MM.1S (cell line): ENCODE data around the gene P4HA1.
A peak's percentile ranks its signal among the peaks of the same experiment; 100 is the strongest.
"Not testable (repeated sequence)": the region's sequence is repeated elsewhere in the genome, so short reads cannot be mapped to it uniquely, and the experiment has no call there.

Experiments used
- DNase-seq: peaks from one replicate; pipeline ENCODE4 v3.0.0-alpha.2; 2015
- H2AFZ ChIP-seq: fragments of 300-600 bp; sonication (generic); 2 replicates; pipeline ENCODE4 v1.6.0; 2016; ENCODE audit warnings: antibody characterized with exemption, low read length
- H3F3A ChIP-seq: fragments of 300-600 bp; sonication (generic); 2 replicates; pipeline ENCODE4 v1.6.1; 2016; ENCODE audit warnings: mild to moderate bottlenecking, antibody characterized with exemption, low read length, moderate library complexity, mixed read lengths; ENCODE audit not compliant: insufficient read depth
- H3K27ac ChIP-seq: fragments of 300-600 bp; sonication (generic); 2 replicates; pipeline ENCODE4 v1.5.1; 2016; ENCODE audit warnings: mild to moderate bottlenecking, low read length
- H3K27me3 ChIP-seq: fragments of 300-600 bp; sonication (generic); replicated peaks from 2 replicates; pipeline ENCODE4 v1.6.0; 2016; ENCODE audit warnings: low read length; ENCODE audit not compliant: insufficient read depth
- H3K36me3 ChIP-seq: fragments of 300-600 bp; sonication (generic); replicated peaks from 2 replicates; pipeline ENCODE4 v1.6.1; 2016; ENCODE audit warnings: mild to moderate bottlenecking, low read length, mixed read lengths; ENCODE audit not compliant: insufficient read depth
- H3K4me1 ChIP-seq: fragments of 300-600 bp; sonication (generic); 2 replicates; pipeline ENCODE4 v1.6.1; 2016; ENCODE audit warnings: low read length, mixed read lengths
- H3K4me2 ChIP-seq: fragments of 300-600 bp; sonication (generic); 2 replicates; pipeline ENCODE4 v1.6.0; 2016; ENCODE audit warnings: low read depth, low read length
- H3K4me3 ChIP-seq: fragments of 300-600 bp; sonication (generic); 2 replicates; pipeline ENCODE4 v1.5.1; 2016; ENCODE audit warnings: low read length, mixed read lengths
- H3K79me2 ChIP-seq: fragments of 300-600 bp; sonication (generic); 2 replicates; pipeline ENCODE4 v1.6.1; 2016; ENCODE audit warnings: mixed run types, low read length, mixed read lengths
- H3K9ac ChIP-seq: fragments of 300-600 bp; sonication (generic); 2 replicates; pipeline ENCODE4 v1.6.1; 2016; ENCODE audit warnings: low read length, mixed read lengths
- H3K9me2 ChIP-seq: fragments of 300-600 bp; sonication (generic); replicated peaks from 2 replicates; pipeline ENCODE4 v1.6.1; 2016; ENCODE audit warnings: mild to moderate bottlenecking, low read length, mixed read lengths; ENCODE audit not compliant: insufficient read depth
- H3K9me3 ChIP-seq: fragments of 300-600 bp; sonication (generic); replicated peaks from 2 replicates; pipeline ENCODE4 v1.6.1; 2016; ENCODE audit warnings: mild to moderate bottlenecking, low read length, mixed read lengths; ENCODE audit not compliant: insufficient read depth
- H4K20me1 ChIP-seq: fragments of 300-600 bp; sonication (generic); 2 replicates; pipeline ENCODE4 v1.6.1; 2016; ENCODE audit warnings: mild to moderate bottlenecking, low read length, moderate library complexity, mixed read lengths; ENCODE audit not compliant: insufficient read depth
- EZH2 ChIP-seq: fragments of 300-600 bp; sonication (generic); optimal IDR thresholded peaks from 2 replicates; pipeline ENCODE3; 2017; ENCODE audit warnings: low read depth, mild to moderate bottlenecking, antibody characterized with exemption, low read length, mixed read lengths
- EZH2phosphoT487 ChIP-seq: fragments of 300-600 bp; sonication (generic); IDR thresholded peaks from 2 replicates; pipeline ENCODE4 v1.6.1; 2018; ENCODE audit warnings: antibody characterized with exemption, low read length
- TF ChIP-seq, protein P1 (sequence below): fragments of 300-600 bp; sonication (generic); IDR thresholded peaks from 2 replicates; pipeline ENCODE4 v1.5.1; 2016; ENCODE audit warnings: antibody characterized with exemption, low read length, mixed read lengths

The P4HA1 gene

DNA sequence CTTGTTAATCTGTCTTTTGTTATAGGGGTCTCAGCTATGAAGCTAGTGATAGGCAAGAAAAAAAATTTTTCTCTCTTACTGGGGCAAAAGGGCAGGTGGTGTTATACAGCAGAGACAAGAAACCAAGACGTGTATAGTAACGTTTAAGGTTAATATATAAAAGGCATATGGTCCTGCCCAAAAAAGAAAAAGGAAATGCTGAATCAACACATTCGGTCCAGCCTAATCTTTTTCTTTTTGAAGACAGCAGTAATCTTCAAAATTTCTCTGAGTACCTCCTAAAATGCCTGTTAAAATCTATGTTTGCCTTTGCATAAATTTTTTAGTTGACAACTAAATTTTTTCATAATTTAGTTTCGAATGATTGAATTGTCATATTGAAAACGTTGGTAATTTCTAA, 54.5 kb downstream of the P4HA1 start:
- Histone ChIP-seq H3K9me3 (no peaks in the 10 kb centered on the region), H2AFZ (no peak overlapping the region), H3K4me1 (peaks cover 30% of the 10 kb centered on the region), H3F3A (peaks cover 13% of the 10 kb centered on the region), H3K79me2 (no peaks in the 10 kb centered on the region), H3K27ac (peak overlapping the region; percentile 31; the same call in 1 of the 2 replicates), H3K4me2 (peak overlapping the region; percentile 58), H4K20me1 (no peaks in the 10 kb centered on the region), H3K9me2 (no peaks in the 10 kb centered on the region), H3K9ac (peak overlapping the region; percentile 13; the same call in 1 of the 2 replicates), H3K27me3 (no peaks in the 10 kb centered on the region), H3K4me3 (peak overlapping the region; percentile 14; the same call in 1 of the 2 replicates), H3K36me3 (no peaks in the 10 kb centered on the region)
- peak; percentile 74 for DNase-seq
- no peak for TF ChIP-seq EZH2
- TF ChIP-seq, protein P1, sequence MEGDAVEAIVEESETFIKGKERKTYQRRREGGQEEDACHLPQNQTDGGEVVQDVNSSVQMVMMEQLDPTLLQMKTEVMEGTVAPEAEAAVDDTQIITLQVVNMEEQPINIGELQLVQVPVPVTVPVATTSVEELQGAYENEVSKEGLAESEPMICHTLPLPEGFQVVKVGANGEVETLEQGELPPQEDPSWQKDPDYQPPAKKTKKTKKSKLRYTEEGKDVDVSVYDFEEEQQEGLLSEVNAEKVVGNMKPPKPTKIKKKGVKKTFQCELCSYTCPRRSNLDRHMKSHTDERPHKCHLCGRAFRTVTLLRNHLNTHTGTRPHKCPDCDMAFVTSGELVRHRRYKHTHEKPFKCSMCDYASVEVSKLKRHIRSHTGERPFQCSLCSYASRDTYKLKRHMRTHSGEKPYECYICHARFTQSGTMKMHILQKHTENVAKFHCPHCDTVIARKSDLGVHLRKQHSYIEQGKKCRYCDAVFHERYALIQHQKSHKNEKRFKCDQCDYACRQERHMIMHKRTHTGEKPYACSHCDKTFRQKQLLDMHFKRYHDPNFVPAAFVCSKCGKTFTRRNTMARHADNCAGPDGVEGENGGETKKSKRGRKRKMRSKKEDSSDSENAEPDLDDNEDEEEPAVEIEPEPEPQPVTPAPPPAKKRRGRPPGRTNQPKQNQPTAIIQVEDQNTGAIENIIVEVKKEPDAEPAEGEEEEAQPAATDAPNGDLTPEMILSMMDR = no peak
- TF ChIP-seq EZH2phosphoT487 = no peak

DNA sequence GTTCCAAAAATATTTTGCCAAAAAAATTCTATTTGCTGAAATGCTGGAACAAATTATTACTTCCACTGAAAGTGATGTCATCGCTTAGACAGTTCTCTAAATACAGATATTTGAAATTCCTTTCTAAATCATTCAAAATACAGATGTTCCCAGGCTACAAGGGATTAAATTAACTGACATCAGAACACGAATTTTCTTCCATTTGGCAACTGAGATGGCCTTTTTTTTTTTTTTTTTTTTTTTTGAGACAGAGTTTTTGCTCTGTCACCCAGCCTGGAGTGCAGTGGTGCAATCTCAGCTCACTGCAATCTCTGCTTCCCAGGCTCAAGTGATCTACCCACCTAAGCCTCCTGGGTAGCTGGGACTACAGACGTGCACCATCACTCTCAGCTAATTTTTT, 57.0 kb downstream of the P4HA1 start:
- H3K27ac ChIP-seq = no peak overlapping the region
- DNase-seq = no peak

DNA sequence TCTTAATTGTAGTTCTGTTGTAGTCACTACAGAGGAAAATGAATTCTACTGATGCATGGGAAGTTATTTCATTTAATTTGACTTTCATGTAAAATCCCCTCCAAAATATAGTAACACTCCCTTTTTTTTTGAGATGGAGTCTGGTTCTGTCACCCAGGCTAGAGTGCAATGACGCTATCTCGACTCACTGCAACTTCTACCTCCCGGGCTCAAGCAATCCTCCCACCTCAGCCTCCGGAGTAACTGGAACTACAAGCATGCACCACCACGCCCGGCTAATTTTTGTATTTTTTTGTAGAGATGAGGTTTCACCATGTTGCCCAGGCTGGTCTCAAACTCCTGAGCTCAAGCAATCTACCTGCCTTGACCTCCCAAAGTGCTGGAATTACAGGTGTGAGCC, 60.4 kb downstream of the P4HA1 start:
- H3K27ac ChIP-seq, DNase-seq, H3K4me1 ChIP-seq, H3K9ac ChIP-seq, H3K4me2 ChIP-seq, H2AFZ ChIP-seq, H3K9me3 ChIP-seq, H4K20me1 ChIP-seq, H3K36me3 ChIP-seq, H3K4me3 ChIP-seq, H3F3A ChIP-seq, H3K79me2 ChIP-seq, H3K9me2 ChIP-seq, H3K27me3 ChIP-seq: not testable (repeated sequence)

More for the DNA sequence above, 57.0 kb downstream of the P4HA1 start:
- TF ChIP-seq EZH2phosphoT487 = no peak
- TF ChIP-seq, protein P1 = no peak
- no peak for TF ChIP-seq EZH2
- no peak overlapping the region for H3K4me2 ChIP-seq
- no peaks in the 10 kb centered on the region for H3K9me3 ChIP-seq
- H3K9me2 ChIP-seq = no peaks in the 10 kb centered on the region
- no peak overlapping the region for H3K4me3 ChIP-seq
- H3K27me3 ChIP-seq = no peaks in the 10 kb centered on the region
- peaks cover 27% of the 10 kb centered on the region for H3K4me1 ChIP-seq
- H3F3A ChIP-seq = peaks cover 15% of the 10 kb centered on the region
- H3K9ac ChIP-seq = no peak overlapping the region
- no peaks in the 10 kb centered on the region for H3K36me3 ChIP-seq
- H2AFZ ChIP-seq = no peak overlapping the region
- H4K20me1 ChIP-seq = no peaks in the 10 kb centered on the region
- H3K79me2 ChIP-seq = no peaks in the 10 kb centered on the region

DNA sequence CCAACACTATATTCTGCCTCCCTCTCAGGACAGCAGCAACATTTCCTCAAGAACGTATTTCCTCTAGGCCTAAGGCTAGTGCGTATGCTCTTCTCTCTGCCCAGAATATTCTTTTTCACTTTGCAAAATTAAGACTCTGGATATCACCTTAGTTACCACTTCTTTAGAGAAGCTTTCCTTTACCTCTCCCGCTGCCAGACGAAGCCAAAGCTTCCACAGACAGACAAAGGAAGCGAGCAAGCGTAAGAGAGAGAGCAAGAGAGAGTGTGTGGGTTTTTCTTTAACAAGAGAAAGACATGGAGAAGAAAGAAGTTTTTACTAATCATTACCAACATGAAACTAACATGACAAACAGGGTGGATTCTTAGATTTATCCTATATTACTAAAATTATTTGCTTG, 64.1 kb downstream of the P4HA1 start:
- no peaks in the 10 kb centered on the region for H4K20me1 ChIP-seq
- no peaks in the 10 kb centered on the region for H3K4me1 ChIP-seq
- TF ChIP-seq EZH2 = no peak
- no peak for TF ChIP-seq EZH2phosphoT487
- TF ChIP-seq, protein P1 = no peak
- H3K27me3 ChIP-seq = no peaks in the 10 kb centered on the region
- no peak overlapping the region for H3K27ac ChIP-seq
- no peak for DNase-seq
- no peak overlapping the region for H2AFZ ChIP-seq
- H3K9me2 ChIP-seq = no peaks in the 10 kb centered on the region
- no peak overlapping the region for H3K4me2 ChIP-seq
- no peaks in the 10 kb centered on the region for H3K9me3 ChIP-seq
- no peak overlapping the region for H3K4me3 ChIP-seq
- no peaks in the 10 kb centered on the region for H3K36me3 ChIP-seq
- 0 out of 2 replicates have a peak, but pooled peaks cover 2% of the 10 kb centered on the region for H3F3A ChIP-seq
- no peak overlapping the region for H3K9ac ChIP-seq
- no peaks in the 10 kb centered on the region for H3K79me2 ChIP-seq

DNA sequence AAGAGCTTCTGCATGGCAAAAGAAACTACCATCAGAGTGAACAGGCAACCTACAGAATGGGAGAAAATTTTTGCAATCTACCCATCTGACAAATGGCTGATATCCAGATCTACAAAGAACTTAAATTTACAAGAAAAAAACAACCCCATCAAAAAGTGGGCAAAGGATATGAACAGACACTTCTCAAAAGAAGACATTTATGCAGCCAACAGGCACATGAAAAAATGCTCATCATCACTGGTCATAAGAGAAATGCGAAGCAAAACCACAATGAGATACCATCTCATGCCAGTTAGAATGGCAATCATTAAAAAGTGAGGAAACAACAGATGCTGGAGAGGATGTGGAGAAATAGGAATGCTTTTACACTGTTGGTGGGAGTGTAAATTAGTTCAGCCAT, 70.0 kb downstream of the P4HA1 start:
- H3K27me3 ChIP-seq, H3K79me2 ChIP-seq, H3K4me2 ChIP-seq, H3K27ac ChIP-seq, DNase-seq, H3F3A ChIP-seq, H3K9ac ChIP-seq, H4K20me1 ChIP-seq, H2AFZ ChIP-seq, H3K4me3 ChIP-seq, H3K36me3 ChIP-seq, H3K9me3 ChIP-seq, H3K4me1 ChIP-seq, H3K9me2 ChIP-seq: not testable (repeated sequence)
